K562 (cell line): Measurements from ENCODE around the gene SNX17. TPM values are rescaled to one million over a fixed set of nuclear protein-coding genes. Genes with fewer than 3 reads are reported as not detected.

Source experiments
- ATAC-seq: fragments of 200-7000 bp; cut with Tn5 transposase; 3 replicates; pipeline ENCODE4 v1.9.1; 2020; ENCODE audit warnings: moderate library complexity
- BruUV-seq: library from RNA; stranded (reverse); fragments of 400-500 nt; replicated peaks from 2 replicates; lab custom pipeline; 2021; lab: Mats Ljungman, UMichigan
- CTCF ChIA-PET: fragments of 300-600 bp; formaldehyde crosslinking; extraction: SDS; loops from one replicate; lab custom pipeline; 2021; ENCODE audit warnings: low intra/inter-chr PET ratio; lab: Yijun Ruan, JAX
- POLR2A ChIA-PET: fragments of 300-600, 350-650 bp; sonication (Branson Sonifier 250); formaldehyde crosslinking; extraction: SDS; loops from one replicate; lab custom pipeline; 2021; ENCODE audit warnings: antibody characterized with exemption, inconsistent platforms; lab: Yijun Ruan, JAX
- DNase-seq, 4 experiments: peaks; one replicate each; pipeline versions ENCODE4 v3.0.0 to v3.0.0-alpha.2; 2011 to 2018; ENCODE audit warnings: low spot score in 3 of 4, mixed read lengths in 3 of 4; ENCODE audit errors: extremely low read depth in 1 of 4
- FAIRE-seq: peaks from 2 replicates; lab custom pipeline; 2011; peaks lifted over from hg19 to GRCh38; lab: Jason Lieb, UNC
- H2AFZ ChIP-seq: 2 replicates; pipeline ENCODE4 v1.6.0; 2011; ENCODE audit warnings: low read depth, low read length, control low read depth, inconsistent platforms
- H3K27ac ChIP-seq: fragments of 200-600 bp; 3 replicates; pipeline ENCODE4 v1.8.0; 2011; ENCODE audit warnings: low read depth, mild to moderate bottlenecking, control low read depth, inconsistent platforms, low read length, moderate library complexity, mixed read lengths; ENCODE audit errors: extremely low read depth
- H3K27me3 ChIP-seq, 2 experiments: fragments of 300-600 bp in 1 of 2; 2 replicates in 1 of 2; 3 replicates in 1 of 2; pipeline versions ENCODE4 v1.6.0 to v1.8.0; 2011; ENCODE audit warnings: inconsistent platforms in 2 of 2, low read length in 2 of 2, mild to moderate bottlenecking in 1 of 2, mixed read lengths in 1 of 2, moderate library complexity in 1 of 2; ENCODE audit not compliant: control insufficient read depth in 2 of 2, insufficient read depth in 2 of 2
- H3K36me3 ChIP-seq: fragments of 300-600 bp; 3 replicates; pipeline ENCODE4 v1.8.0; 2011; ENCODE audit warnings: mild to moderate bottlenecking, low read length, inconsistent platforms; ENCODE audit not compliant: control insufficient read depth, insufficient read depth
- H3K4me1 ChIP-seq, 2 experiments: fragments of 200-600 bp in 1 of 2; replicated peaks in 1 of 2; 2 replicates in 1 of 2; 3 replicates in 1 of 2; pipeline versions ENCODE4 v1.5.1 to v1.8.0; 2011; ENCODE audit warnings: inconsistent platforms in 2 of 2, low read length in 2 of 2, mild to moderate bottlenecking in 1 of 2, mixed read lengths in 1 of 2, moderate library complexity in 1 of 2; ENCODE audit not compliant: control insufficient read depth in 2 of 2, insufficient read depth in 2 of 2
- H3K4me2 ChIP-seq: 2 replicates; pipeline ENCODE4 v1.6.1; 2011; ENCODE audit warnings: low read length, control low read depth, inconsistent platforms, mixed read lengths; ENCODE audit not compliant: insufficient read depth
- H3K4me3 ChIP-seq: fragments of 200-600 bp; sonication (generic), shearing (Covaris generic); 2 replicates; pipeline ENCODE4 v1.5.1; 2016; ENCODE audit warnings: control low read depth, inconsistent platforms
- H3K79me2 ChIP-seq: fragments of 200-600 bp; 3 replicates; pipeline ENCODE4 v1.8.0; 2011; ENCODE audit warnings: low read length, inconsistent platforms; ENCODE audit not compliant: control insufficient read depth, insufficient read depth
- H3K9ac ChIP-seq, 2 experiments: 2 replicates each; pipeline versions ENCODE4 v1.6.0 to v1.6.1; 2011; ENCODE audit warnings: low read depth in 2 of 2, low read length in 2 of 2, control low read depth in 1 of 2, inconsistent platforms in 1 of 2, mild to moderate bottlenecking in 1 of 2, mixed read lengths in 1 of 2; ENCODE audit not compliant: insufficient read depth in 1 of 2
- H3K9me1 ChIP-seq: one replicate; pipeline ENCODE4 v1.6.0; 2011; ENCODE audit warnings: inconsistent platforms, mild to moderate bottlenecking, low read length, moderate library complexity; ENCODE audit not compliant: control insufficient read depth, insufficient read depth
- H3K9me3 ChIP-seq: replicated peaks from 2 replicates; pipeline ENCODE4 v1.5.1; 2011; ENCODE audit warnings: low read depth, low read length, inconsistent platforms; ENCODE audit not compliant: control insufficient read depth, insufficient read depth
- H4K20me1 ChIP-seq: replicated peaks from 2 replicates; pipeline ENCODE4 v1.6.1; 2011; ENCODE audit warnings: low read length, inconsistent platforms, mixed read lengths; ENCODE audit not compliant: control insufficient read depth, insufficient read depth
- ZNF518B ChIP-seq: fragments of 250-450 bp; sonication (Bioruptor Pico); IDR thresholded peaks from 2 replicates; pipeline ENCODE4 v1.5.0; 2021; ENCODE audit warnings: mild to moderate bottlenecking, moderate library complexity
- WGBS: fragments of 100-300 bp; shearing (Covaris generic); methylation state at CpG from one replicate; pipeline ENCODE4 v1.1.6; 2016; ENCODE audit warnings: low coverage, mixed read lengths; ENCODE audit not compliant: insufficient coverage; ENCODE audit errors: missing lambda C conversion rate; 5-methylcytosine and 5-hydroxymethylcytosine counted together
- in situ Hi-C: fragments of 300-500 bp; cut with MboI; formaldehyde crosslinking; loops from 4 replicates; pipeline ENCODE4 v1.15.0; 2018; ENCODE audit warnings: inconsistent platforms, mixed read lengths
- intact Hi-C: fragments of 100-400 bp; cut with micrococcal nuclease; formaldehyde crosslinking; loops from 2 replicates; pipeline ENCODE4 v1.14.2; 2022
- polyA plus RNA-seq, 8 experiments: library from polyadenylated mRNA; depleted of rRNA in 4 of 8; stranded (reverse) in 5 of 8; unstranded in 3 of 8; fragments of >200 nt; fragmentation: Nextera tagmentation in 2 of 8; fragmentation: Illumina TruSeq in 1 of 8; extraction: Ambion mirVana in 2 of 8; extraction: Trizol in 1 of 8; gene quantifications; 2 replicates each; pipeline versions ENCODE4 v1.2.1 to v1.2.3, GENCODE V29; 2011 to 2014; ENCODE audit warnings: inconsistent platforms in 1 of 8, missing spikeins in 1 of 8
- total RNA-seq, 7 experiments: library from RNA; depleted of rRNA in 6 of 7; stranded (reverse); fragments of >200 nt in 6 of 7; fragmentation: Illumina TruSeq in 2 of 7; extraction: Trizol in 2 of 7; gene quantifications; 2 replicates each; pipeline versions ENCODE4 v1.2.1 to v1.2.3, GENCODE V29; 2011 to 2021; ENCODE audit warnings: low replicate concordance in 1 of 7

Gene SNX17
- total and polyA plus RNA-seq, 9 of the 15 experiments (the other 6 are each of a cell fraction or from before 2014, with no cell fraction given) = 3.0 to 75.7 (median 54.6) TPM

- Histone ChIP-seq H3K4me1 (no peaks in the 10 kb centered on the region; a peak in 2 of 5 replicates), H2AFZ (no peak overlapping the region), H3K9me3 (no peaks in the 10 kb centered on the region), H3K4me3 (no peak overlapping the region), H3K79me2 (peaks cover 74% of the 10 kb centered on the region), H3K36me3 (peaks cover 30% of the 10 kb centered on the region; the same call in 2 of the 3 replicates), H3K27ac (no peak overlapping the region), H3K9me1 (no peaks in the 10 kb centered on the region), H3K27me3 (no peaks in the 10 kb centered on the region), H4K20me1 (no peaks in the 10 kb centered on the region), H3K4me2 (no peak overlapping the region), H3K9ac (0 out of 4 replicates have a peak overlapping the region, but pooled peaks of 1 of the 2 experiments have one; percentile 8)
- ATAC-seq = no peak
- no peak for DNase-seq
- intact Hi-C loops (no loop called here), in situ Hi-C loops (no loop called here)
- no TSS peak for BruUV-seq
- POLR2A ChIA-PET = no interaction called here
- CTCF ChIA-PET = no interaction called here
- FAIRE-seq = no peak
- TF ChIP-seq ZNF518B (CRISPR knock-in tag) = no peak
- WGBS = 100% methylated on average over 2 of the region's 2 CpGs
Measured at GRCh38 chr2:27347641-27348040, 22.8 kb upstream of the SNX17 start.
